ENCODE data around the gene ENTHD1. TPM values are rescaled to one million over a fixed set of nuclear protein-coding genes. Genes with fewer than 3 reads are reported as not detected.

Gene ENTHD1
- total RNA-seq, 1 experiment from 2014 or later: not detected

DNA sequence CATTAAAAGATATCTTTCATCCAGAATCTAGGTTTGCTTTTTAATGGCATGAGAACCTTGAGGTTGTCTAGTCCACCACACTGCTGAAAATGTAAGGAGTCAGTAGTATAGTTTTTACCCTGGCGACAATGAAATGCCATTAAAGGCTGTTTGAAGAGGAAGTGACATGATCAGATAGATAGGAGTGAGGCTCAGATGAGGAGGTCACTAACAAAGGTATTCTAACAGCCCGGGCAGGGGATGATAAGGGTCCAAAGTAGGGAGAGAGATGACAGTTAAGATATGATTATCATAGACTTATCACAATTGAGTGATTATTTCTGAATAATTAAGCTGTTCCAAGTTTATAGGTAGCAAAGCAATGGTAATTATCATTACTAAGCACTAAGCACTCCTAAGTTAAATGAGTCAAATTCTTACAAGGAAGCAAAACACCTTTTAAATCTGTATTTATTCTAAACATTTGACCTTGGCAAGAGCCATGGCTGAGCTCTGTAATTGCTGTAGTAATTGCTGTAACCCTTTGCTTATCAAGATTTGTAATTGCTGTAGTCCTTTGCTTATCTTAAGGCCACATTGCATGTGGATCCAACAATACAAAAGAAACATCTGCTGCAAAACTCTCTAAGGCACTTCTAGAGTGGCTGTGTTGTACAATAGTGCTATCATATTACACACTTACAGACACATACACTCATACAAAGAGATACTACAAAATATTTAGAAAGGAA lies 92.6 kb downstream of the ENTHD1 start:
- H3K27me3 ChIP-seq: peaks cover 8% of the 10 kb centered on the region
- H3K36me3 ChIP-seq: no peaks in the 10 kb centered on the region
- no peak for DNase-seq
- no peak overlapping the region for H3K4me3 ChIP-seq
- peaks cover 15% of the 10 kb centered on the region for H3K9me3 ChIP-seq

- no peak for DNase-seq
- no peaks in the 10 kb centered on the region for H3K36me3 ChIP-seq
- H3K27me3 ChIP-seq: peaks cover 5% of the 10 kb centered on the region; the same call in 1 of the 2 replicates
- H3K9me3 ChIP-seq: peaks cover 15% of the 10 kb centered on the region
- no peak overlapping the region for H3K4me3 ChIP-seq
Observed at GRCh38 chr22:39797528-39798147, 95.9 kb downstream of the ENTHD1 start.

DNA sequence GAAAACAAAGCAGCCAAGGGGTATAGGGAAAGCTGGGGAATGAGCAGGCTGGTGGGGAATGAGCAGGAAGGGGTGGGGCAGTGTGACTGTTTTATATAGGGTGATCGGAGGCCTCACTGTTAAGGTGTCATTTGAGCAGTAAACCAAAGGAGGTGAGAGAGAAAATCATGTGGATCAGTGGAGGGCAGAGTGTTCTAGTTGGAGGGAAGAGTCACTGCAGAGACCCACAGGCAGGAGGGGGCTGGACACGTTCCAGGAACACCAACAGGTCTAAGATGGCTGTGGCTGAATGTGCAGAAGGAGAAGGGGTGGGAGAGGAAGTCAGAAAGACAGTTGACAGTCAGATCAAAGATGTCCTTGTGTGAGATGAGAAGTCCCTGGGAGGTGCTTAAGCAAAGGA lies 103.8 kb downstream of the ENTHD1 start:
- no peaks in the 10 kb centered on the region for H3K36me3 ChIP-seq
- DNase-seq: no peak
- no peaks in the 10 kb centered on the region for H3K27me3 ChIP-seq
- no peaks in the 10 kb centered on the region for H3K9me3 ChIP-seq
- no peak overlapping the region for H3K4me3 ChIP-seq

GRCh38 chr22:39785232-39785631 lies 108.3 kb downstream of the ENTHD1 start:
- Histone ChIP-seq H3K9me3 (no peaks in the 10 kb centered on the region), H3K27me3 (peaks cover 9% of the 10 kb centered on the region), H3K4me3 (no peak overlapping the region), H3K36me3 (no peaks in the 10 kb centered on the region)
- DNase-seq: no peak

- H3K36me3 ChIP-seq: no peaks in the 10 kb centered on the region
- peaks cover 4% of the 10 kb centered on the region; the same call in 1 of the 2 replicates for H3K27me3 ChIP-seq
- DNase-seq: no peak
- no peaks in the 10 kb centered on the region for H3K9me3 ChIP-seq
- H3K4me3 ChIP-seq: no peak overlapping the region
Observed at GRCh38 chr22:39777716-39778454, 115.7 kb downstream of the ENTHD1 start.

DNA sequence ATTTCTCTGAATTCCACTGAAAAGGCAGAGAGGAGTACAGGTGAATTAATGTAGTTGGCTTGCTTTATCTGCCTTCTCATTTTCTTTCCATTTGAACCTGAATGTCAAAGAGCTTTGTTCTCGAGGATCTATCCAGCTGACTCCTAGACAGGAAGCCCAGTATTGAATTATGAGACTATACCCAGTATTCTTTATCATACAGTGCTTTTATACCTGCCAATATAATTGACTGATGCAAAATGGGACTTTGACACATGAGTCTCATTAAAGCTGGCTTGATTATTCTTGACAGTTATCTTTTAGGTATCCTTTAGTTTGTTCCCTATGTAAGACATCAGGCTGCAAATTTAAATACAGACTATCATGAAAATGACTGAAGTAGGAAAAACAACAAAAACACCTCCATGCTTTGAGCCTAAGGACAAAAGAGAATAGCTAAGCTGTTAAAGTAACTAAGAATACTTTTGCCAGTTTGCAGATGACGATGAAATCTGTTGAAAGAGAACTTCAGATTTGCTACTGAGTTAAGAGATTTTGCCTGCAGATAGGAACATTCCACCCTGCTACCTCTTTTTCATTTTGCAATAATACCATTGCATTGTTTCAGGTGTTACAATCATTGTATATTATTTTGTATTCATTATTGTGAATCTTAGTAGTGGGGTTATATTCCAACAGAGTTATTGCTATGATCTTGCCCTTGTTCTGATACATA lies 117.1 kb downstream of the ENTHD1 start:
- H3K36me3 ChIP-seq: no peaks in the 10 kb centered on the region
- no peak overlapping the region for H3K4me3 ChIP-seq
- no peak for DNase-seq
- no peaks in the 10 kb centered on the region for H3K9me3 ChIP-seq
- peaks cover 4% of the 10 kb centered on the region; the same call in 1 of the 2 replicates for H3K27me3 ChIP-seq

DNA sequence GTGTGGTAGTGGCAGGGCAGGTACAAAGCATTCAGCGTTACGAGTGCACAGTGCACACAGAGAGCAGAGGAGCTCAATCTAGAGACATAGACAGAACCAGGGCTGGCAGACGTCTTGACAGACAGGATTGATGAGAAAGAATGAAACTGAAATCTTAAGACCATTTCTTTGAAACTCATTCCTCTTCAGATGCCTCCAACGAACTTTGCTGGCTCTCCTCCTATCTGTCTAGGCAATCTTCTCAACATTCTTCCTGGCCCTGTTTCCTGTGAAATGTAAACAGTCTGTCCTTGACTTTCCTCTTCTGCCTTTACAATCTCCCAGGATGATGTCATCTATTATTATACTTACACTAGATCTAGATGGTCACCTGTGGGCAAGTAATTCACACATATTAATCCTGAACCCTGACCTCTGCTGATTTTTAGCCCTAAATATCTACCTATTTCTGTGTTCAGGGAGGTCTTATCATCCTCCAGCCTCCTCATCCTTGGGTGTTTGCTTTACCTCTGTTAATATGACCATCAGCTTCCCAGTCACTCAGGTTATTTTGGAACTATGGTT lies 119.5 kb downstream of the ENTHD1 start:
- no peak for DNase-seq
- Histone ChIP-seq H3K27me3 (peaks cover 4% of the 10 kb centered on the region; the same call in 1 of the 2 replicates), H3K36me3 (no peaks in the 10 kb centered on the region), H3K4me3 (no peak overlapping the region), H3K9me3 (no peaks in the 10 kb centered on the region)

GRCh38 chr22:39773503-39773902 lies 120.1 kb downstream of the ENTHD1 start:
- Histone ChIP-seq H3K9me3 (no peaks in the 10 kb centered on the region), H3K27me3 (peaks cover 4% of the 10 kb centered on the region; the same call in 1 of the 2 replicates)

GRCh38 chr22:39771486-39771885 lies 122.1 kb downstream of the ENTHD1 start:
- H3K27me3 ChIP-seq: peaks cover 4% of the 10 kb centered on the region; the same call in 1 of the 2 replicates
- H3K9me3 ChIP-seq: no peaks in the 10 kb centered on the region
- H3K36me3 ChIP-seq: no peaks in the 10 kb centered on the region
- no peak overlapping the region for H3K4me3 ChIP-seq
- DNase-seq: no peak

More at GRCh38 chr22:39773503-39773902, 120.1 kb downstream of the ENTHD1 start:
- no peak for DNase-seq
- Histone ChIP-seq H3K36me3 (no peaks in the 10 kb centered on the region), H3K4me3 (no peak overlapping the region)

DNA sequence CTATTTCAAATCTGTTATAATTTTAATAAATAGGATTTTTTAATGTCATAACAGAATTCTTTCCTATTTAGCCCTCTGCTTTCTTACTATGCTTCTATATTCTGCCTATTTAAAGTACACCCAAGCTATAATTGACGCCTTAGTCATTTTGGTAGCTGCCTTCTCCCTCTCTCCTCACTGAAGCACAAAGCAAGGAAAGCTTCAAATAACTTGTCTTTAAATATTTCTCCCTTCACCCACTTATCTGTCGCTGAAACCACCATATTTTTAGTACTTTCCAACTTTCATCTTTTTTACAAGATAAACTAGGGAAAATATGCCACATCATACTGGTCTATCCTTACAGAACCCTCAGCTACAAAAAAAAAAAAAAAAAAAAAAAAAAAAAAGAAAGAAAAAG lies 127.9 kb downstream of the ENTHD1 start:
- no peak for DNase-seq
- Histone ChIP-seq H3K27me3 (no peaks in the 10 kb centered on the region; the same call in 1 of the 2 replicates), H3K36me3 (no peaks in the 10 kb centered on the region), H3K4me3 (no peak overlapping the region), H3K9me3 (no peaks in the 10 kb centered on the region)

GRCh38 chr22:39765046-39765445 lies 128.5 kb downstream of the ENTHD1 start:
- H3K27me3 ChIP-seq: no peaks in the 10 kb centered on the region; the same call in 1 of the 2 replicates
- H3K9me3 ChIP-seq: no peaks in the 10 kb centered on the region
- H3K36me3 ChIP-seq: no peaks in the 10 kb centered on the region
- DNase-seq: no peak
- no peak overlapping the region for H3K4me3 ChIP-seq

DNA sequence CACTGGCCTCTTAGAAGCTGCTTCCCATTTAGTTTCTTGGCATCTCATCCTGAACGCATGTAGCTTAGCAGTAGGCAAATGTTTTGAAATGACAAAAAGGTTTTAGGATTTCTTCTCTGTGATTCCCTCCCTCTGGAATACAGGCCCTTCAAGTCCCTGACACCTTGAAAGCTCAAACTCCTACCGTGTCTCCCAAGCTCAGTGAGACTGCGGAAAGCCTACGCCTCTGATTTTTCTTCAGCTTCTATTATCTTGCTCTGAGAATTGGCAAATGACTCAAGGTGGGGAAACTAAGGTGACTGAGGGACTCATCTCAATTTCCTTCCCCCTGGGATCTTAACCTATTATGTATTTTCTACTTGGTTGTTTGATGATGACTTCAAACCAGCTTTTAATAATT lies 130.3 kb downstream of the ENTHD1 start:
- Histone ChIP-seq H3K27me3 (peaks cover 4% of the 10 kb centered on the region; the same call in 1 of the 2 replicates), H3K9me3 (no peaks in the 10 kb centered on the region), H3K36me3 (no peaks in the 10 kb centered on the region), H3K4me3 (no peak overlapping the region)
- no peak for DNase-seq

DNA sequence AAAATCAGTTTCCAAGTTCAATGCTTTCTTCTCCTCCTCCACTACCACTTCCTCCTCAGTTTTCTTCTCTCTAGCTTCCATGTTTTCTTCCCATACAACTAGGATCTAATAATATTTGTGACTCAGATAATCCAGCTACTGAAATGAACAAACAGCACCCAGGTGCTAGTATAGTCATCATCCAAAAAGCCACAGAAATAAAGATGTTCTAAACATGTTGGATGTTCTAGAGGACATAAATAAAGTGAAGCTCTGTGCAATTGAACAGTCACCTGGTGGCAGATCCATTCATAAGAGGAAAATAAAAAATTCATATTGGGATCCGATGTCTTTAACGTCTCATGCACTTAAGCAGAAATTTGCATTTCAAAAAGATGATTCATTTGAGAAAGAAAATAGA lies 142.8 kb downstream of the ENTHD1 start:
- Histone ChIP-seq H3K27me3 (0 out of 2 replicates have a peak, but pooled peaks cover 6% of the 10 kb centered on the region), H3K4me3 (no peak overlapping the region), H3K36me3 (no peaks in the 10 kb centered on the region), H3K9me3 (no peaks in the 10 kb centered on the region)
- DNase-seq: no peak

- Histone ChIP-seq H3K27me3 (0 out of 2 replicates have a peak, but pooled peaks cover 6% of the 10 kb centered on the region), H3K4me3 (no peak overlapping the region), H3K9me3 (no peaks in the 10 kb centered on the region), H3K36me3 (no peaks in the 10 kb centered on the region)
- peak; percentile 67 for DNase-seq
Observed at GRCh38 chr22:39748877-39749276, 144.7 kb downstream of the ENTHD1 start.

- Histone ChIP-seq H3K27me3 (peaks cover 6% of the 10 kb centered on the region; the same call in 1 of the 2 replicates), H3K9me3 (no peaks in the 10 kb centered on the region), H3K4me3 (no peak overlapping the region), H3K36me3 (no peaks in the 10 kb centered on the region)
- no peak for DNase-seq
Observed at GRCh38 chr22:39746600-39747262, 146.8 kb downstream of the ENTHD1 start.

DNA sequence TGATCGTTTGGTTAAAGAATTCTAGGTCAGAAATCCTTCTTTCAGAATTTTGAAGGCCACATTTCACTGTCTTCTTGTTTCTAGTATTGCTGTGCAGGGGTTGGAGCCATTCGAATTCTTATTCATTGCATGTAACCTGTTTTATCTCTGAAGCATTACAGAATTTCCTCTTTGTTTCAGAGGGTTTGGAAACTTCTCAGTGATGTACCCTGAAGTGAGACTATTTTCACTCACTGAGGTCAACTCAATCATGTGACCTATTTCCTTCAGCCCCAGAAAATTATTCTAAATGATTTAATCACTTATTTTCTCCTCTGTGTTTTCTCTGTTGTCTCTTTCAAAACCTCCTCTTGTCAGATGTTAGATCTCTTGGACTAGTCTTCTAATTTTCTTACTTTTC lies 147.8 kb downstream of the ENTHD1 start:
- H3K4me3 ChIP-seq: no peak overlapping the region
- no peak for DNase-seq
- no peaks in the 10 kb centered on the region for H3K36me3 ChIP-seq
- no peaks in the 10 kb centered on the region for H3K9me3 ChIP-seq
- H3K27me3 ChIP-seq: peaks cover under 1% of the 10 kb centered on the region; the same call in 1 of the 2 replicates
